Right lobe of liver (tissue), 4 donors: ENCODE measurements around the gene LARP4B.

Experiments used
- POLR2A ChIP-seq: fragments of 450-650 bp; IDR thresholded peaks from one replicate; pipeline ENCODE4 v1.6.1; 2017; ENCODE audit warnings: antibody characterized with exemption, mild to moderate bottlenecking
- TF ChIP-seq, protein P1 (sequence below), 4 donors: fragments of 200-600 bp in 3 of 4; fragments of 450-650 bp in 1 of 4; IDR thresholded peaks; one replicate each; pipeline versions ENCODE4 v1.5.1 to v1.8.0; 2016 to 2022; ENCODE audit warnings: antibody characterized with exemption in 4 of 4, mild to moderate bottlenecking in 2 of 4
- donor health status: DM: no; HTN: no; CAD: no.
- donor health status: DM: no; HTN: no; CAD: no.
- donor health status: DM: no; HTN: yes; CAD: no.

DNA sequence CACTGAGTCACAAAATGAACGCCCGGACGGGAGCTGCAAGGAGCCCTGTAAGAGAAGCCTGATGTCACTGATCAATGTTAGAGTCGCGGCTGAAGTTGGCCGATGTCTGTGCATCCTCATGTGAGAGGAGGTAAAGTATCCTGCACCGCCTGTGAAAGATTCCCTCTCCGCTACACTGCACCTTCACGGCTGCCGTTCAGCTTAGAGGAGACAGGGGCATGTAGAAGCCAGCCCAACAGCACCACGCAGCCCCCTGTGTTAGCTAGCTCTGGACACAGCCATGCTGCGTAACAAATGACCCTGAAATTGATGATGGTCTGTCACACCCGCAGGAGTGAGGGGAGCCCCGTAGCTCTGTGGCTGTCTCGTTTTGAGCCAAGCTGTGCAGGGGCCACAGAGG, 160.5 kb downstream of the LARP4B start:
- TF ChIP-seq, protein P1, sequence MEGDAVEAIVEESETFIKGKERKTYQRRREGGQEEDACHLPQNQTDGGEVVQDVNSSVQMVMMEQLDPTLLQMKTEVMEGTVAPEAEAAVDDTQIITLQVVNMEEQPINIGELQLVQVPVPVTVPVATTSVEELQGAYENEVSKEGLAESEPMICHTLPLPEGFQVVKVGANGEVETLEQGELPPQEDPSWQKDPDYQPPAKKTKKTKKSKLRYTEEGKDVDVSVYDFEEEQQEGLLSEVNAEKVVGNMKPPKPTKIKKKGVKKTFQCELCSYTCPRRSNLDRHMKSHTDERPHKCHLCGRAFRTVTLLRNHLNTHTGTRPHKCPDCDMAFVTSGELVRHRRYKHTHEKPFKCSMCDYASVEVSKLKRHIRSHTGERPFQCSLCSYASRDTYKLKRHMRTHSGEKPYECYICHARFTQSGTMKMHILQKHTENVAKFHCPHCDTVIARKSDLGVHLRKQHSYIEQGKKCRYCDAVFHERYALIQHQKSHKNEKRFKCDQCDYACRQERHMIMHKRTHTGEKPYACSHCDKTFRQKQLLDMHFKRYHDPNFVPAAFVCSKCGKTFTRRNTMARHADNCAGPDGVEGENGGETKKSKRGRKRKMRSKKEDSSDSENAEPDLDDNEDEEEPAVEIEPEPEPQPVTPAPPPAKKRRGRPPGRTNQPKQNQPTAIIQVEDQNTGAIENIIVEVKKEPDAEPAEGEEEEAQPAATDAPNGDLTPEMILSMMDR (IDR thresholded peaks at IDR 0.05): no peak
- TF ChIP-seq POLR2A: no peak
